Epidermal melanocyte (primary cell): ENCODE results near the gene SLC37A1.

ENCODE experiments used
- DNase-seq: peaks from one replicate; pipeline ENCODE4 v3.0.0; 2011; ENCODE audit warnings: low spot score; ENCODE audit not compliant: insufficient read length

SLC37A1 gene

GRCh38 chr21:42542196-42542595, 28.5 kb downstream of the SLC37A1 start:
- no peak for DNase-seq

GRCh38 chr21:42542596-42542995, 28.9 kb downstream of the SLC37A1 start:
- no peak for DNase-seq

- no peak for DNase-seq
Measured at GRCh38 chr21:42543106-42543847, 29.6 kb downstream of the SLC37A1 start.

- no peak for DNase-seq
Measured at GRCh38 chr21:42544544-42544943, 30.9 kb downstream of the SLC37A1 start.

GRCh38 chr21:42545317-42545716, 31.7 kb downstream of the SLC37A1 start:
- DNase-seq = no peak

GRCh38 chr21:42545745-42546144, 32.1 kb downstream of the SLC37A1 start:
- no peak for DNase-seq

- DNase-seq = no peak
Measured at GRCh38 chr21:42546433-42546832, 32.8 kb downstream of the SLC37A1 start.

- DNase-seq = no peak
Measured at GRCh38 chr21:42547001-42547905, 33.6 kb downstream of the SLC37A1 start.

GRCh38 chr21:42547906-42548365, 34.3 kb downstream of the SLC37A1 start:
- DNase-seq = no peak

GRCh38 chr21:42548687-42549406, 35.2 kb downstream of the SLC37A1 start:
- DNase-seq = no peak

GRCh38 chr21:42550817-42551216, 37.2 kb downstream of the SLC37A1 start:
- DNase-seq = no peak

GRCh38 chr21:42552407-42553336, 39.0 kb downstream of the SLC37A1 start:
- DNase-seq = no peak

- DNase-seq = no peak
Measured at GRCh38 chr21:42553435-42553834, 39.8 kb downstream of the SLC37A1 start.

- DNase-seq = no peak
Measured at GRCh38 chr21:42554251-42554961, 40.8 kb downstream of the SLC37A1 start.

GRCh38 chr21:42555756-42556438, 42.2 kb downstream of the SLC37A1 start:
- no peak for DNase-seq

- no peak for DNase-seq
Measured at GRCh38 chr21:42556476-42556875, 42.8 kb downstream of the SLC37A1 start.

- no peak for DNase-seq
Measured at GRCh38 chr21:42556960-42557359, 43.3 kb downstream of the SLC37A1 start.

GRCh38 chr21:42557420-42557819, 43.8 kb downstream of the SLC37A1 start:
- no peak for DNase-seq

- DNase-seq = no peak
Measured at GRCh38 chr21:42558368-42558767, 44.7 kb downstream of the SLC37A1 start.
